Measurements from ENCODE around the gene AQP6.

DNA sequence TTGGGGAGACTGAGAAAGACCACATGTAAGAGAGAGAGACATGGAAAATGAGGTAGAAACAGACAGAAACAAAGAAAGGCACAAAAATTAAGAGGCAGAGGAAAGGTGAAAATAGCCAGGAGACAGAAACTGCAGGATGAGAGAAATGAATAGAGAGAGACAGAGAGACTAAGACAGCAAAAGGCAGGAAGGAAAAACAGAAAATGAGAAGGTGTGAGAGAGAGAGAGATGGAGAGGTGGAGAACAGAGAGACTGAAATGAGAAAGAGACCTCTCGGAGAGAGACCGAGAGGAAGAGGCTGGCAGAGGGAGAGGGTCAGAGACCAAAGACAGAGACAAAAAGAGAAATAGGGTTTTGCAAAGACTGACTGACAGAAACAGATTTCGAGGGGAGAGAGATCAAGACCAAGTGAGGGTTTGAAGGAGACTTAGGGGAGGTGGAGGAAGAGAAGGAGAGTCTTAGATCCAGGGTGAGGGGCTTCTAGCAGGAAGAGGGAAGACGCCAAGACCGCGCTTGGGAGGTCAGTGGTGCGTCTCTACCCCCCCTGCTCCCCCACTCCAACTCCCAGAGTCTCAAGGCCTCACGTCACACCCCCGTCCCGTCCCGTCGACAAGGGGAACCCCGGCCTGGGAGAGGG lies 12.2 kb upstream of the AQP6 start:
- TF ChIP-seq CTCF (IDR thresholded peaks at IDR 0.05) (no peak), POLR2AphosphoS5 (IDR thresholded peaks at IDR 0.05; ENCODE audit: low read depth, low read length) (no peak), REST (IDR thresholded peaks at IDR 0.05; ENCODE audit: insufficient read depth in 1 of 2, low read depth in 2 of 2, low read length in 1 of 2) (no peak), SIN3A (IDR thresholded peaks at IDR 0.05; ENCODE audit: borderline replicate concordance, insufficient read depth, low read depth, low read length) (no peak)

Data from Panc1 (cell line).